ENCODE results near the gene IFT22.
A peak's percentile ranks its signal among the peaks of the same experiment; 100 is the strongest.
"Not testable (repeated sequence)": the region's sequence is repeated elsewhere in the genome, so short reads cannot be mapped to it uniquely, and the experiment has no call there.

The IFT22 gene

DNA sequence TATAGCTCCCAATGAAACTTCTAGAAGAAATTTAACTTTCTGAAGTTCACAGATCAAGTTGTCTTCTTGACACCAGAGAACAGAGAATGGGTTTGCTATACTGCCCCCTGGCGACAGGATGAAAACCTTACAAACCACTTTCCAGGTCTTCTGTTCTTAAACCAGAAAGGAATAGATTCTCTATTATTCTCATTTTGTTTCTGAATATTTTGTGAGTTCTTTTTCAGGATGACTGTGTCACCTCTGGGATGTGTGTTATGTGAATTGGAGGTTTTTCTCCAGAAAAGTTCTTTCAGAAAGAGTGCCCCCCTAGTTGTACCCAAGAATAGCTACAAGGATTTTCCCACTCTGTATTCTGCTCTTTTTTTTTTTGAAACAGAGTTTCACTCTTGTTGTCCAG is 6.3 kb downstream of the IFT22 start:
- peak in 1 of 2 donors; percentile 28 for DNase-seq (ENCODE audit: low read depth in 1 of 2, low spot score in 1 of 2)

DNA sequence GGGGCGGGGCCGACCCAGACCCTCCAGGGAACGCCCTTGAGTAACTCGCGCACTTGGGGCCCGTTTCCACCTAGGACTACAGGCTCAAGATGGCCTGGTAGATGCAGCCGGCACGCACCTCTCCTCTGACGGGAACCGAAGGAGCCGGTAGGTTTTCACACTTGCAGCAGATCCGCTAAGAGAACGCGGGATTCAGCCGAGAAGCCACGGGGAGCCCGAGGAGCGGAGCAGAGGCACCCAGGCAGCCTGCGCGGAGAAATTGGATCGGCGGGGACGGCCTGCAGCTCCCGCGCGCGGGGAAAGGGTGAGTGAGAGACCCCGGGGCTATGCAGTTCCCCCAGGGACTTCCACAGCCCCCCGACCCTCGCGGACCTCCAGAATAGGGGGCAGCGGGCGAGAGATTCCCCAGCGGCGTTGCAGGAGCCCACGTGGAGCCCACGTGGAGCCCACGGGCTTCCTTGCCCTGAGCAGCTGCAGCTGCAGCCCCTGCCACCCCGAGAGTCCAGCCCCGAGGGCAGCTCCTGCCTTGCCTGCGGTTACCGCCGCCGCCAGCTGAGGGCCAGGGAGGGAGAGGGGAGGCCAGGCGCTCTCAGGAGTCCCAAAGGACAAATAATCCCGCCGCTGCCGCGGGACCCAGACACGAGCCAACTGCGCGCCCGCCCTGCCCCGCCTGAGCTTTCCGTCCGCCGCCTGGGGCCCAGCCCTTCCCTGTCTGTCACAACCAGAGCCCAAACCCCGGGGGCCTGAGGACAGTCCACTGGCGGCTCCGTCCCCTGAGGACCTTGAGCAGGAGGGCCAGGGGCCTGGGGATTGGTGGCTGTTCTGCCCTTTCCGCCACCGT is 13.1 kb downstream of the IFT22 start:
- DNase-seq (ENCODE audit: low read depth in 1 of 2, low spot score in 1 of 2): no peak

DNA sequence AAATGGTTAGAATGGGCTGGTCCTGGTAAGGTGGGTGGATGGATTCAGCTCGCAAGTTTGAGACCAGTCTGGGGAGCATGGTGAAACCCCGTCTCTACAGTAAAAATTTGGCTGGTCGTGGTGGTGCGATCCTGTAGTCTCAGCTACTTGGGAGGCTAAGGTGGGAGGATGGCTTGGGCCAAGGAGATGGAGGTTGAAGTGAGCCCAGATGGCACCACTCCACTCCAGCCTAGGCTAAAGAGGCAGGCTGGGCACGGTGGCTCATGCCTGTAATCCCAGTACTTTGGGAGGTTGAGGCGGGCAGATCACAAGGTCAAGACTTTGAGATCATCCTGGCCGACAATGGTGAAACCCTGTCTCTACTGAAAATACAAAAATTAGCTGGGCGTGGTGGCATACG is 15.3 kb downstream of the IFT22 start:
- DNase-seq (ENCODE audit: low read depth in 1 of 2, low spot score in 1 of 2): no peak

DNA sequence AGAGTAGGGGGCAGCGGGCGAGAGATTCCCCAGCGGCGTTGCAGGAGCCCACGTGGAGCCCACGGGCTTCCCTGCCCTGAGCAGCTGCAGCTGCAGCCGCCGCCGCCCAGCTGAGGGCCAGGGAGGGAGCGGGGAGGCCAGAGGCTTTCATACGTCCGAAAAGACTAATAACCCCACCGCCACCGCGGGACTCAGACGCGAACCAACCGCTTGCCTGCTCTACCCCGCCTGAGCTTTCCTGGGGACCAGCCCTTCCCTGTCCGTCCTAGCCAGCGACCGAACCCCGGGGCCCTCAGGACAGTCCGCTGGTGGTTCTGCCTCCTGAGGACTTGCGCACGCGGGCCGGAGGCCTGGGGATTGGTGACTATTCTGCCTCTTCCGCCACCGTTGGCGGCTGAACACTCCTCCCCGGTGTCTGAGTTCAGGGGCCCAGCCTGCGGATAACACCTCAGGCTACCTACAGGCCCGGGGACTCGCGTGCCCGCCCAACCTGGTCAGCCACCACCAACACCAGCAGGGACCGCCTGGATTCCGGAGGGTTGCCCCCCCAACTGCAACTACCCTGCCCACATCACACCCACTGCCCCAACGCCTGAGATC is 18.4 kb downstream of the IFT22 start:
- no peak for DNase-seq (ENCODE audit: low read depth in 1 of 2, low spot score in 1 of 2)

DNA sequence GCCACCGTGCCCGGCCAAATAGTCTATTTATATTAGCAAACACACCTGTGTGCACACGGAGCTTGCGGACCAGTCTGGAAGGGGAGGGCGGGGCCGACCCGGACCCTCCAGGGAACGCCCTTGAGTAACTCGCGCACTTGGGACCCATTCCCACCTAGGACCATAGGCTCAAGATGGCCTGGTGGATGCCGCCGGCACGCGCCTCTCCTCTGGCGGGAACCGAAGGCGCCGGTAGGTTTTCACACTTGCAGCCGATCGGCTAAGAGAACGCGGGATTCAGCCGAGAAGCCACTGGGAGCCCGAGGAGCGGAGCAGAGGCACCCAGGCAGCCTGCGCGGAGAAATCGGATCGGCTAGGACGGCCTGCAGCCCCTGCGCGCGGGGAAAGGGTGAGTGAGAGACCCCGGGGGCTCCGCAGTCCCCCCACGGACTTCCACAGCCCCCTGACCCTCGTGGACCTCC is 18.9 kb downstream of the IFT22 start:
- DNase-seq (ENCODE audit: low read depth in 1 of 2, low spot score in 1 of 2): no peak

DNA sequence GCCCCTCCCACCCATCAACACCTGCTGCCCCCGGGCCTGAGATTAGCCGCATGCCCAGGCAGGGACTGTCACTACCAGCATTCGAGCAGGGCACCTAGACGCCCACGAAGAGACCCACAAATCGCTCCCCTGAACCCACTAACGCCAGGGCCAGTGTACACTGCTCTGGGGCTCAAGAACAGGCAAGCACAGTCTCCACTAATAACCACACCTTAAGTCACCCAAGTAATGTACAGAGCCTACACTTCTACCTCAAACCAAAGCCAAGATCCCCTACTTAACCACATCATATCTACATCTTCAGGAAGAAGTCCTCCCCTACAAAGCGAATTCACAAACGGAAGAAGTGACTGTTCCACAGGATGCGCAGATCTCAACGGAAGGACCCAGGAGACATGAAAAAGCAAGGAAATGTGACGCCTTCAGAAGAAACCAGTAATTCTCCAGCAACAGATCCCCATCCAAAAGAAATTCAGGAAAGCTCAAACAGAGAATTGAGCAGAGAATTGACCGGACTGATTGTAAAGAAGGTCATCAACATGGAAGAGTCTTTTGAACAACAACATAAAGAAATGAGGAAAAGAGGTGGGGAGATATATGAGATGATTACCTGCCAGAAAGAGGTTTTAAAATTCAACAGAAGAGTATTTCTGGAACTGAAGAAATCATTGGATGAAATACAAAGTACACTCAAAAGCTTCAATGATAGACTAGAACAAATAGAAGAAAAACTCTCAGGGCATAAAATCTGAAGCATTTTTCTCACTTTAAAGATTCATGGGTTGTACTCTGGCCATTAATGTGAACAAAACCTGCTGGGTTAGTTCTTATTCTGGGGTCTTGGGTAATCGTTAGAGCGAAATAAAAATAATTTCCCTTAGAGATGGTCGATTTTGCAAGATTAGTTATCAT is 20.9 kb downstream of the IFT22 start:
- DNase-seq (ENCODE audit: low read depth in 1 of 2, low spot score in 1 of 2): no peak

DNA sequence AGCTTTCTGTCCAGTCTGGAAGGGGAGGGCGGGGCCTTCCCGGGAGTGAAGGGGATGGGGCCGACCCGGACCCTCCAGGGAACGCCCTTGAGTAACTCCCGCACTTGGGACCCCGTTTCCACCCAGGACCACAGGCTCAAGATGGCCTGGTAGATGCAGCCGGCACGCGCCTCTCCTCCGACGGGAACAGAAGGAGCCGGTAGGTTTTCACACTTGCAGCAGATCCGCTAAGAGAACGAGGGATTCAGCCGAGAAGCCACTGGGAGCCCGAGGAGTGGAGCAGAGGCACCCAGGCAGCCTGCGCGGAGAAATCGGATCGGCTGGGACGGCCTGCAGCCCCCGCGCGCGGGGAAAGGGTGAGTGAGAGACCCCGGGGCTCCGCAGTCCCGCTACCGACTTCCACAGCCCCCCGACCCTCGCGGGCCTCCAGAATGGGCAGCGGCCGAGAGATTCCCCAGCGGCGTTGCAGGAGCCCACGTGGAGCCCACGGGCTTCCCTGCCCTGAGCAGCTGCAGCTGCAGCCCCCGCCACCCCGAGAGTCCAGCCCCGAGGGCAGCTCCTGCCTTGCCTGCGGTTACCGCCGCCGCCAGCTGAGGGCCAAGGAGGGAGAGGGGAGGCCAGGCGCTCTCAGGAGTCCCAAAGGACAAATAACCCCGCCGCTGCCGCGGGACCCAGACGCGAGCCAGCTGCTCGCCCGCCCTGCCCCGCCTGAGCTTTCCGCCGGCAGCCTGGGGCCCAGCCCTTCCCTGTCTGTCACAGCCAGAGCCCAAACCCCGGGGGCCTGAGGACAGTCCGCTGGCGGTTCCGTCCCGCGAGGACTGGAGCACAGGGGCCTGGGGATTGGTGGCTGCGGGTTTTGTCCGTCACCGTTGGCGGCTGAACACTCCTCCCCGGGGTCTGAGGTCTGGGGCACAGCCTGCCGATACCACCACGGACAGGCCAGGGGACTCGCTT is 21.8 kb downstream of the IFT22 start:
- DNase-seq (ENCODE audit: low read depth in 1 of 2, low spot score in 1 of 2): no peak

DNA sequence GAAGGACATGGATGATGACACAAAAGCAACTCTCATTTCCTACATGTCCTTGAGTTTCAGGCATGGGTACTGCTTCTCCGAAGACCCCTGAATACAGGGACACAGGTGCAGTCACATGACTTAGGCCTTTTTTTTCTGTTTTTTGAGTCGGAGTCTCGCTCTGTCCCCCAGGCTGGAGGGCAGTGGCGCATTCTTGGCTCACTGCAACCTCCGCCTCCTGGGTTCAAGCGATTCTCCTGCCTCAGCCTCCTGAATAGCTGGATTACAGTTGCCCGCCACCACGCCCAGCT is 26.8 kb downstream of the IFT22 start:
- no peak for DNase-seq (ENCODE audit: low read depth in 1 of 2, low spot score in 1 of 2)

DNA sequence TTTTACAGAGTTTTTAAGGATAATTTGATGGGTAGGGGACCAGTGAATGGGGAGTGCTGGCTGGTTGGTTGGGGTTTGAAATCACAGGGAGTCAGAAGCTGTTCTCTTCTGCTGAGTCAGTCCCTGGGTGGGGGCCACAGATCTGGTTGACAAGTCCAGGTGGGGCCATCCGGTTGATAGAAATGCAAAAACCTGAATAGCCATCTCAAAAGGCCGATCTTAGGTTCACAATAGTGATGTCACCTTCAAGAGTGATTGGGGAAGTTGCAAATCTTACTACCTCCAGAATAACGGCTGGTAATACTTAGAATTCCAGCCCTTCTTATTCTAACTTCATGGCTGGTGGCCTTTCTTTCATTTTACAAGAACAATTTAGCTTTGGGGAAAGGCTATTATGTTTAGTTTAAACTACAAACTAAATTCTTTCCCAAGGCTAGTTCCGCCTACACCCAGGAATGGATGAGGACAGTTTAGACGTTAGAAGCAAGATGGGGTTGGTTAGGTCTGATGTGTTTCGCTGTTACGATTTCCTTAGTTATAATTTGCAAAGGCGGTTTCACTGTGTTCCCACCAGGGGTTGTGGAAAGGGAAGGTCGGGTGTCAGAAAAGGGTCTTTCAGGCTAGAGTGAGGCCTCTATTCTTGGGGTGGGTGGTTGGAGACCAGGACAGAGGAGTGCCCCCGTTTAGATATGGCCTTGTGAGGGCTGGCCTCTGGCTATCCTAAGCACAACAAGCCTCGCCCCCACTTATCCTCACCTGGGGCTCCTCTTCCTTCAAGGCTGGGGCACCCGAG is 27.4 kb downstream of the IFT22 start:
- DNase-seq (ENCODE audit: low read depth in 1 of 2, low spot score in 1 of 2): no peak

DNA sequence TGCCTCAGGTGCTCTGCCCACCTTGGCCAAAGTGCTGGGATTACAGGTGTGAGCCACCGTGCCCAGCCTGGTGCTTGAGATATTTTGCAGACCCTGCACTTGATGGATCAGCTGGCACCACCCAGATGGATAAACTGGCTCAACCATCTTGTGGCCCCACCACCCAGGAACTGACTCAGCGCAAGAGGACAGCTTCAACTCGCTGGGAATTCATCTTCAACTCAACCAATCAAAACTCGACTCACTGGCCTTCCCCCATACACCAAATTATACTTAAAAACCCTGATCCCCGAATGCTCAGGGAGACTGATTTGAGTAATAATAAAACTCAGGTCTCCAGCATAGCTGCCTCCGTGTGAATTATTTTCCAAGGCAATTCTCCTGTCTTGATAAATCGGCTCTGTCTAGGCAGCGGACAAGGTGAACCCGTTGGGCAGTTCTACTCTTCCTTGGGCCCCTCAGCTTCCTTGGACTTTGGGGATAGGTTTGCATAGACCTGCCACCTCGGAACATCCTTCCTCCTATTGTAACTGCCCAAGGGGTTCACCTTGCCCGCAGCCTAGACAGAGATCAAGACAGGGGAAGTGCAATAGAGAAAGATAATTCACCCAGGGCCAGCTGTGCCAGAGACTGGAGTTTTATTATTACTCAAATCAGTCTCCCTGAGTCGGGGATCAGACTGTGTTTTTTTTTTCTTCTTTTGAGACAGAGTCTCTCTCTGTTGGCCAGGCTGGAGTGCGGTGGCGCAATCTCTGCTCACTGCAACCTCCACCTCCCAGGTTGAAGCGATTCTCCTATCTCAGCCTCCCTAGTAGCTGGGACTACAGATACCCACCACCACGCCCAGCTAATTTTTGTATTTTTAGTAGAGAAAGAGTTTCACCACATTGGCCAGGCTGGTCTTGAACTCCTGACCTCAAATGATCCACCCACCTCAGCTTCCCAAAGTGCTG is 28.3 kb downstream of the IFT22 start:
- DNase-seq (ENCODE audit: low read depth in 1 of 2, low spot score in 1 of 2): not testable (repeated sequence)

DNA sequence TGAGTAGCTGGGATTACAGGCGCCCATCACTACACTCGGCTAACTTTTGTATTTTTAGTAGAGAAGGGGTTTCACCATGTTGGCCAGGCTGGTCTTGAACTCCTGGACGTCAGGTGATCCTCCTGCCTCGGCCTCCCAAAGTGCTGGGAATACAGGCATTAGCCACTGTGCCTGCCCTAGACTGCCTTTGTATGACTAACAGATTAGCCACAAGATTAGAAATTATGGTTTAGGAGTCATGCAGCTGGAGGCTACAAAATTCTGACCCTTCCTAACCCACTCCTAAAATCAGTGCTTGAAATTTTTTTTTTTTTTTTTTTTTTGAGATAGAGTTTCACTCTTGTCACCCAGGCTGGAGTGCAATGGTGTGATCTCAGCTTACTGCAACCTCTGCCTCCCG is 29.0 kb downstream of the IFT22 start:
- not testable (repeated sequence) for DNase-seq (ENCODE audit: low read depth in 1 of 2, low spot score in 1 of 2)

DNA sequence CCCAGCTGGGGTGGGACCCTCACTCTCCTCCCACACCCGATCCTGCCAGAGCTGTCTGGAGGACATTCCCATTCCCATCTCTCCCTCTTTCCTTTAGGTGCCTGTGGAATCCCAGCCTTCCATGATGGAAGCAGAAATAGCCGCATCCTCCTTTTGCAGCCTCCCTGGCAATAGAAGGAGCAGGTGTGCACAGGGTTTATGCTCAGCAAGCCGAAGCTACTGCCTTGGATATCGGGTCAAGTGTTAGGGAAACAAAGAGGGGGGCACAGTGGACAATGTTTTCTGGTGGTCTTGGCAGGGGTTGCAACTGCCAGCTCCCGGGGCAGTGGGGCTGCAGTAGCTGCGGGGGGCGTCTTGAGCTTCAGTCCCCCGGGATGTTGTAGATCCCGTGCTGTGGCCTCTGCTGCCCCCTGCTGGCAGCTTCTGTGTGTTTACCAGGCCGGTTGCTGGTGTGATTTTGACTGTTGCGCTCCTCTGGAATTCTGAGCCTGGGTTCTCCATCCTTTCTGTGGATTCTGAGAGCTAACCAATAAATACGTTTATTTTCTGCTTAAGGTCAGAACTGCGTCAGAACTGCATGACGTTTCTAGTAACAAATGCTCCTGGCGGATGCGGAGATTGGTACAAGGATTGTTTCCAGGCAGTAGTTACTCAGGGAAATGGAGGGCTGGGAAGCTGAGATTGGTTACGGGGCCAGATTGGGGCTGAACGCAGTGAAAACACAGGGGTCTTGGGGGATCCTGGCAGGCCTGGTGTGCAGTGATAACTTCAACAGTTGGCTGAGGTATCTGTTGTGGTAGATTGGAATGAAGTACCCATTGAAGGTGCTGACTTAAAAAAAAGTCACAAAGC is 31.2 kb downstream of the IFT22 start:
- peak; percentile 36 to 47 for DNase-seq (ENCODE audit: low read depth in 1 of 2, low spot score in 1 of 2)

DNA sequence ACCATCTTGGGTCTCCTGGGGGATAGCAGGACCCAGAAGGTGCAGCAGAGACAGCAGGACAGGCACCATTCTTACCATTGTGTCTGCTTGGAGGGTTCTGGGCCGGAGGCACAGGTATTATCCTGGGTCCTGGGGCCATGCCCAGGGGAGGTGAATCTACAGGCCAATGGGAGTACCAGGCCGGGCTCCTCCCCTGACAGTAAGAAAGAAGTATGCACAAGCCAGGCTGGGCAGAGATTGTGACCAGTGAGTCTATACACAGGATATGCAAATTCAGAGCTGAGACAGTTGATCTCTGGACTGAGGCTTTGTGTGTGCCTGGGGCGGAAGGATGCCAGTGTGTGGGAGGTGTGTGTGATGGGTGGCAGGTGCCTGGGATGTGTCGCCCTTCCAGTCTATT is 31.9 kb downstream of the IFT22 start:
- DNase-seq (ENCODE audit: low read depth in 1 of 2, low spot score in 1 of 2): not testable (repeated sequence)

DNA sequence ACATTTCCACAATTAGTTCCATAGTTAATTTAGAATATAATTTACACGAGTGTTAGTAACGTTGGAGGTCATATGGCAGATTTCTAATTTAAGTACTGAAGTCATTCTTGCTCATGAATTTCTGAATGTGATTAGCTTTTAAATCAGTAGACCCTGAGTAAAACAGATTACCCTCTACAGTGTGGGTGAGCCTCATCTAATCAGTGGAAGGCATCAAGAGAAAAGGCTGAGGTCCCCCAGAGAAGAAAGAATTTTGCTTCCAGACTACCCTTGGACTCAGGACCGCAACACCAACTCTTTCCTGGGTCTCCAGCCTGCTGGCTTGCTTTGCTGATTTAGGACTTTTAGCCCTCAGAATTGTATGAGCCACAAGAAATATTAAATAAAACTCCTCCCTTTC is 33.2 kb downstream of the IFT22 start:
- DNase-seq (ENCODE audit: low read depth in 1 of 2, low spot score in 1 of 2): no peak

DNA sequence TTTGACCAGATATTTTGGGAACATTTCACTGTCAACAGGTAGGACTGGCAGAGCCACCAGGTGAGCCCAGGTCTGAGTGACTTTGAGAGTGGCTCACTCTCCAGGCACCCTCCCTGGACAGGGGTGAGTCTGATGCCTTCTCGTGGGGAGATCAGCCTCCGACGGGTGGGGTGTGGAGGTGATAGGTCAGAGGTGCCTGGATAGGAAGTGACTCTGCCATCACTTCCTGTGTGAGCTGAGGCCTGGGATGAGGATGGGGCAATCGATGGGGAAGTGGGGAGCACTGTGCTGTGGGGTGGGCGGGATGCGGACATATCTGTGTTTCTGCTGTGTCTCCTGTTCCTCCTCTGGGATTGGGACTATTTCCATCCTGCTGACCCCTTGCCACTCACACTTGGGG is 34.6 kb downstream of the IFT22 start:
- DNase-seq (ENCODE audit: low read depth in 1 of 2, low spot score in 1 of 2): no peak

DNA sequence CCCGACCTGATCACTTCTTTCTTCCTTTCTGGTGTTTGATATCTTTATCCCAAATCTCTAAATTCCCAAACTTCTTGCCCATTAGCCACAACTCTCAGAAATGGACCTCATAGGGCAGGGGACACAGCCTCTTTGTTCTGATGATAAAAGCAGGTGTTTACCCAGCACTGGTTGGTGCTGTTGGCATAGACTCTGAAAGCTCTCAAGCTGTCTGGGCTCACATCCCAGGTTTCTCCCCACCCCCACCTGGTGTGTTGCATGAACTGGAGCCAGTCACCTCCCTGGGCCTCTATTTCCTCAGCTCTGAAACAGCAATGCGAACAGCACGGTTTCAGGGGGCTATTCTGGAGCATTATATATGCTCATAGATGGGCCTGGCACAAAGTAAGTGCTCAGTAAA is 35.7 kb downstream of the IFT22 start:
- DNase-seq (ENCODE audit: low read depth in 1 of 2, low spot score in 1 of 2): not testable (repeated sequence)

DNA sequence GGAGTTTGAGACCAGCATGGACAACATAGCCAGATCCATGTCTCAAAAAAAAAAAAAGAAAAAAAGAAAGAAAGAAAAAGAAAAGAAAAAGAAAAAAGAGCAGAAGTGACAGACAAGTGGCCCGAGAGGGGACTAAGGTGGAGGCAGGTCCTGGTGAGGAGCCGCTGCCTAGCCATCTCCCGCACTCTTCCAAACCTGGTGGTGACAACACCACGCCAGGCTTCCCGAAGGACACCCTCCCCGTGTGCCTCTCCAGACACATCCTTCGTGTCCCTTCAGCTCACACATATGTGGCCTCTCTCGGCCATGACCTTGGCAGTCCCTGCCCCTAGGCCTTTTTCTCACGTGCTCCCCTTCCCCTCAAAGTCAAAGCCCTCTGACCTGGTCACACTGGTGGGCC is 36.4 kb downstream of the IFT22 start:
- no peak for DNase-seq (ENCODE audit: low read depth in 1 of 2, low spot score in 1 of 2)

DNA sequence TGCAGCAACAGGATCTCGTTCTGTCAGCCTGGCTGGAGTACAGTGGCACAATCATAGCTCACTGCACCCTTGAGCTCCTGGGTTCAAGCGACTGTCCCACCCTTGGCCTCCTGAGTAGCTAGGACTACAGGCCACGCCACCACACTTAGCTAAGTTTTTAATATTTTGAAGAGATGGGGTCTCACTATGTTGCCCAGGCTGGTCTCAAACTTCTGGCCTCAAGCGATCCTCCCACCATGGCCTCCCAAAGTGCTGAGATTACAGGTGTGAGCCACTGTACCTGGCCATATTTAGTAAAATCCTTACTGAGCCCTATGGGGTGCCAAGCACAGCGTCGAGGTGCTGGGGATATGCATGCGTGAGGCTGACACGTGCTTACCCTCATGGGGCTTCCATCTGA is 40.7 kb downstream of the IFT22 start:
- DNase-seq (ENCODE audit: low read depth in 1 of 2, low spot score in 1 of 2): not testable (repeated sequence)

Data from activated T-helper 1 cell treated with anti-CD3 and anti-CD28 coated beads, Interleukin-2, amount 50 U/mL, for 16 hours (primary cell).